Lower lobe of right lung (tissue), 2 donors: Measurements from ENCODE around the gene HRH2. TPM values are rescaled to one million over a fixed set of nuclear protein-coding genes. Genes with fewer than 3 reads are reported as not detected.

Experiments used
- ATAC-seq, 2 donors: fragments of 200-7000 bp; cut with Tn5 transposase; one replicate each; pipeline ENCODE4 v1.9.1; 2020 to 2022; ENCODE audit warnings: mild to moderate bottlenecking in 2 of 2, moderate library complexity in 2 of 2
- DNase-seq: peaks from one replicate; pipeline ENCODE4 v3.0.0-alpha.2; 2020
- H3K27ac ChIP-seq: fragments of 200-600 bp; one replicate; pipeline ENCODE4 v1.8.0; 2022
- H3K27me3 ChIP-seq: fragments of 200-600 bp; one replicate; pipeline ENCODE4 v1.8.0; 2022; ENCODE audit warnings: low read depth
- H3K36me3 ChIP-seq: fragments of 200-600 bp; one replicate; pipeline ENCODE4 v1.8.0; 2022; ENCODE audit warnings: mild to moderate bottlenecking
- H3K4me1 ChIP-seq: fragments of 200-600 bp; one replicate; pipeline ENCODE4 v1.8.0; 2022
- H3K4me3 ChIP-seq: fragments of 200-600 bp; one replicate; pipeline ENCODE4 v1.8.0; 2022; ENCODE audit warnings: mild to moderate bottlenecking
- H3K9me3 ChIP-seq: fragments of 200-600 bp; one replicate; pipeline ENCODE4 v1.8.0; 2022
- intact Hi-C: fragments of 100-400 bp; cut with DNase I; formaldehyde crosslinking; loops from one replicate; pipeline ENCODE4 v1.11.0; 2022
- total RNA-seq: library from RNA; stranded (reverse); fragmentation: NEBNext Ultra II Directional; extraction: Animal tissue kit (Norgen Biotek cat#: 25700); gene quantifications from one replicate; pipeline ENCODE4 v1.2.1, GENCODE V29; 2021
- TF ChIP-seq, protein P1 (sequence below): fragments of 200-600 bp; IDR thresholded peaks from one replicate; pipeline ENCODE4 v1.8.0; 2022; ENCODE audit warnings: antibody characterized with exemption, mild to moderate bottlenecking
- donor health status: DM: no; HTN: yes; CAD: no; lungs with severe emphysema.

HRH2 gene
- total RNA-seq, 1 donor from 2014 or later, result 9.6 TPM

DNA sequence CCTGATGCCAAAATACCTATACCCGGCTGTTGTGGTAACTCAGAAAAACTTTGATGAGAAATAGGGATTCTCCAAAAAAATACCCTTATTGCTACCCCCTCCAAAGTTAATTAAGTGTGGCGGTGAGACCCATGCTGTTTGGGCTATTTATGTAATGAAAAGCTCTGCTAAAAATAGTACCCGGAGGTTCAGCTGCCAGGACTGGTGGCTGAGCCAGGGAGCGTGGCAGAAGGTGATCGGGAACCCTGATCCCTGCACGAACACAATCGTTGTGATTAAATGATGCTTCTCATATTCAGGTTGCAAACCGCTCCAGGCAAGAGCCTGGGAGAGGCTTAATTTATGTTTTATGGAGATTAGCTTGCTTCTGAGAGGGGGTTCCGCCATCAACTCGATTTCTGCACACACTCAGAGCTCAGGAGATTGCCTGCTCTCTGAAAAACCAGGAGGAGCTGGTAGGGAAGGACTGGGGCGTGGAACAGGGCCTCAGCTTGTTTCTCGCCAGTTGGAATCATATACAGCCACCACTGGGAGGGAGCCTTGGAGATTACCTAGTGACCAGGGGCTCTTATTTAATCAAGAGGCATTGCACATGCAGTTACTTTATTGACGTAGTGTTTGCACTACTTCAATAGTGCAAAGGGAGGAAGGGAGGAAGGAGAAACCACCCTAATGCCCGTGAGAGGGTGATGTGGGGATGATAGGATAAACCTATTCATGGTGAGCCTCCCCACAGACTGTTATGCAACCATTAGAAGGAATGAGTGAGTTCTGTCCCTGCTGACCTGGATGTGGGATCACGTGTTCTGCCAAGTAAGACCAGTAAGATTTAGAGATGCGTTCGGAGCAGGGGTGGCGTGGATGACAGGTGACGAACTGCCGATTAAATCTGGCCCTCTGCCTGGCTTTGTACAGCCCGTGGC lies 23.4 kb downstream of the HRH2 start:
- no peak overlapping the region for H3K27ac ChIP-seq
- no peak overlapping the region for H3K4me3 ChIP-seq
- H3K36me3 ChIP-seq, result no peaks in the 10 kb centered on the region
- H3K4me1 ChIP-seq, result peaks cover 6% of the 10 kb centered on the region
- ATAC-seq (no peak), DNase-seq (no peak)
- TF ChIP-seq, protein P1, sequence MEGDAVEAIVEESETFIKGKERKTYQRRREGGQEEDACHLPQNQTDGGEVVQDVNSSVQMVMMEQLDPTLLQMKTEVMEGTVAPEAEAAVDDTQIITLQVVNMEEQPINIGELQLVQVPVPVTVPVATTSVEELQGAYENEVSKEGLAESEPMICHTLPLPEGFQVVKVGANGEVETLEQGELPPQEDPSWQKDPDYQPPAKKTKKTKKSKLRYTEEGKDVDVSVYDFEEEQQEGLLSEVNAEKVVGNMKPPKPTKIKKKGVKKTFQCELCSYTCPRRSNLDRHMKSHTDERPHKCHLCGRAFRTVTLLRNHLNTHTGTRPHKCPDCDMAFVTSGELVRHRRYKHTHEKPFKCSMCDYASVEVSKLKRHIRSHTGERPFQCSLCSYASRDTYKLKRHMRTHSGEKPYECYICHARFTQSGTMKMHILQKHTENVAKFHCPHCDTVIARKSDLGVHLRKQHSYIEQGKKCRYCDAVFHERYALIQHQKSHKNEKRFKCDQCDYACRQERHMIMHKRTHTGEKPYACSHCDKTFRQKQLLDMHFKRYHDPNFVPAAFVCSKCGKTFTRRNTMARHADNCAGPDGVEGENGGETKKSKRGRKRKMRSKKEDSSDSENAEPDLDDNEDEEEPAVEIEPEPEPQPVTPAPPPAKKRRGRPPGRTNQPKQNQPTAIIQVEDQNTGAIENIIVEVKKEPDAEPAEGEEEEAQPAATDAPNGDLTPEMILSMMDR, result no peak
- H3K27me3 ChIP-seq, result peaks cover 29% of the 10 kb centered on the region
- no peaks in the 10 kb centered on the region for H3K9me3 ChIP-seq
- intact Hi-C loops, result no loop called here

DNA sequence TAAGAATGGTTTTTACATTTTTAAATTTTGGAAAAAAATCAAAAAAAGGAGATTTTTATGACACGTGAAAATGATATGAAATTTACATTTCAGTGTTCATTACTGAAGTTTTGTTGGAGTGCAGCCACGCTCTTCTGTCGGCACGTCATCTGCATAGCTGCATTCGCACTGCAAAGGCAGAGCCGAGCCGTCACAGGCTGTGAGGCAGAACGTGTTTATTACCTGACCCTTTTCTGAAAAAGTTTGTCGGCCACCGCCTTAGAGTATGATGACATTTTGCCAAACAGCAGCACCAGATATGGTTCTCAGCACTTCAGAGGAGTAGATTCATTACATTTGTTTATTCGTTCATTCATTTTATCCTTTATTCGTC lies 24.1 kb downstream of the HRH2 start:
- no peaks in the 10 kb centered on the region for H3K36me3 ChIP-seq
- ATAC-seq, result no peak
- peaks cover 9% of the 10 kb centered on the region for H3K4me1 ChIP-seq
- TF ChIP-seq, protein P1, result no peak
- peaks cover 23% of the 10 kb centered on the region for H3K27me3 ChIP-seq
- no peaks in the 10 kb centered on the region for H3K9me3 ChIP-seq
- intact Hi-C loops, result no loop called here
- DNase-seq, result no peak
- H3K4me3 ChIP-seq, result no peak overlapping the region
- no peak overlapping the region for H3K27ac ChIP-seq

DNA sequence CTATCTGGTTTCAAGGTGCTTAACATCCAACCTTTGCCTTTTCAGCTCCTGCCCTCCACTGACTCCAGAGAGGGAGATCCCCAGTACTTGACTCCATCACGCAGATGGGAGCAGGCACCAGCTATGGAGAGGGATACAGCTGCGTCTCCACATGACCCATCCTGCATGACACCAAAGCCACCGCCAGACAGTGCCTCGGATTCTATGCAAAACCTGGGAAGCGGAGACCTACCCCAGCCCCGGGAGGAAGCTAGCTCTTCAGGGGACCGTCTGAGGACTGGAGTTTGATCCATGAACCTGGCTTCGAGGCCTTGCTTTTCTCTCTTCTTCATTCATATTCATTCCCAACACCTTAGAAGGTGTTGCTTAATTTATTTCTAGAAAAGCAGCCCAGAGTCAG lies 24.8 kb downstream of the HRH2 start:
- intact Hi-C loops, result no loop called here
- DNase-seq, result no peak
- no peak overlapping the region for H3K4me3 ChIP-seq
- H3K27me3 ChIP-seq, result peaks cover 18% of the 10 kb centered on the region
- no peak overlapping the region for H3K27ac ChIP-seq
- H3K36me3 ChIP-seq, result no peaks in the 10 kb centered on the region
- peaks cover 10% of the 10 kb centered on the region for H3K4me1 ChIP-seq
- TF ChIP-seq, protein P1, result no peak
- no peak for ATAC-seq
- no peaks in the 10 kb centered on the region for H3K9me3 ChIP-seq

DNA sequence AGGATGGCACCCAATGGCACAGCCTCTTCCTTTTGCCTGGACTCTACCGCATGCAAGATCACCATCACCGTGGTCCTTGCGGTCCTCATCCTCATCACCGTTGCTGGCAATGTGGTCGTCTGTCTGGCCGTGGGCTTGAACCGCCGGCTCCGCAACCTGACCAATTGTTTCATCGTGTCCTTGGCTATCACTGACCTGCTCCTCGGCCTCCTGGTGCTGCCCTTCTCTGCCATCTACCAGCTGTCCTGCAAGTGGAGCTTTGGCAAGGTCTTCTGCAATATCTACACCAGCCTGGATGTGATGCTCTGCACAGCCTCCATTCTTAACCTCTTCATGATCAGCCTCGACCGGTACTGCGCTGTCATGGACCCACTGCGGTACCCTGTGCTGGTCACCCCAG lies 25.4 kb downstream of the HRH2 start:
- Histone ChIP-seq H3K4me1 (peaks cover 10% of the 10 kb centered on the region), H3K27me3 (peaks cover 13% of the 10 kb centered on the region), H3K9me3 (no peaks in the 10 kb centered on the region), H3K36me3 (no peaks in the 10 kb centered on the region), H3K27ac (no peak overlapping the region), H3K4me3 (no peak overlapping the region)
- ATAC-seq (no peak), DNase-seq (no peak)
- intact Hi-C loops, result no loop called here
- TF ChIP-seq, protein P1, result no peak

DNA sequence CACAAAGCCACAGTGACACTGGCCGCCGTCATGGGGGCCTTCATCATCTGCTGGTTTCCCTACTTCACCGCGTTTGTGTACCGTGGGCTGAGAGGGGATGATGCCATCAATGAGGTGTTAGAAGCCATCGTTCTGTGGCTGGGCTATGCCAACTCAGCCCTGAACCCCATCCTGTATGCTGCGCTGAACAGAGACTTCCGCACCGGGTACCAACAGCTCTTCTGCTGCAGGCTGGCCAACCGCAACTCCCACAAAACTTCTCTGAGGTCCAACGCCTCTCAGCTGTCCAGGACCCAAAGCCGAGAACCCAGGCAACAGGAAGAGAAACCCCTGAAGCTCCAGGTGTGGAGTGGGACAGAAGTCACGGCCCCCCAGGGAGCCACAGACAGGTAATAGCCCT lies 26.1 kb downstream of the HRH2 start:
- Histone ChIP-seq H3K36me3 (no peaks in the 10 kb centered on the region), H3K4me1 (peaks cover 15% of the 10 kb centered on the region), H3K4me3 (no peak overlapping the region), H3K27me3 (peaks cover 18% of the 10 kb centered on the region), H3K27ac (no peak overlapping the region), H3K9me3 (no peaks in the 10 kb centered on the region)
- ATAC-seq (no peak), DNase-seq (no peak)
- TF ChIP-seq, protein P1, result no peak
- intact Hi-C loops, result no loop called here
